CD4-positive, alpha-beta T cell treated with Interleukin-15 for 4 hours (primary cell): Measurements from ENCODE around the gene ISL1.

Source experiments
- DNase-seq: peaks from one replicate; pipeline ENCODE4 v3.0.0-alpha.2; 2020; ENCODE audit warnings: low spot score

Gene ISL1

GRCh38 chr5:51383131-51384121, at the start of gene ISL1:
TSS of gene ISL1 (plus strand) at chr5:51383448. CDS start at chr5:51383672, 224 bp downstream.
- no peak for DNase-seq

- DNase-seq: no peak
Measured at GRCh38 chr5:51336878-51337277, 46.4 kb upstream of the ISL1 start.

- no peak for DNase-seq
Measured at GRCh38 chr5:51345106-51345505, 38.1 kb upstream of the ISL1 start.

DNA sequence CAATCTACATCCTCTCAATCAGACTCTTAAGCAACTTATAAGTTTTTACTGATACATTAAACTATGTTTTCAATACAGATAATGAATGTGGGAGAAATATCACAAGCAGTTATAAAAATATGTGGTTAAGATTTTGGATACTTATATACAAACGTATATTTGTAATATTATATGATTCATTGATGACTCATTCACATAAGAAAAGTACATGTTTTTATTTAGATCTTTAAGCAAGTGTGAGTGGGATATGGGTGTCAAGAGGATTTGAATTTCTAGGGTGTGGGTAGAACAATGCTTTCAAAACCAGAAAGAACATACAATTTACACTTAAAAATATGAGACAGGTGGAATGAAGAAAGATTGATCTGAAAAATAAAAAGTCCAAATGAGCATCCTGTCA, 36.1 kb upstream of the ISL1 start:
- DNase-seq: no peak

GRCh38 chr5:51347704-51348103, 35.5 kb upstream of the ISL1 start:
- DNase-seq: no peak

GRCh38 chr5:51371052-51371451, 12.2 kb upstream of the ISL1 start:
- no peak for DNase-seq

DNA sequence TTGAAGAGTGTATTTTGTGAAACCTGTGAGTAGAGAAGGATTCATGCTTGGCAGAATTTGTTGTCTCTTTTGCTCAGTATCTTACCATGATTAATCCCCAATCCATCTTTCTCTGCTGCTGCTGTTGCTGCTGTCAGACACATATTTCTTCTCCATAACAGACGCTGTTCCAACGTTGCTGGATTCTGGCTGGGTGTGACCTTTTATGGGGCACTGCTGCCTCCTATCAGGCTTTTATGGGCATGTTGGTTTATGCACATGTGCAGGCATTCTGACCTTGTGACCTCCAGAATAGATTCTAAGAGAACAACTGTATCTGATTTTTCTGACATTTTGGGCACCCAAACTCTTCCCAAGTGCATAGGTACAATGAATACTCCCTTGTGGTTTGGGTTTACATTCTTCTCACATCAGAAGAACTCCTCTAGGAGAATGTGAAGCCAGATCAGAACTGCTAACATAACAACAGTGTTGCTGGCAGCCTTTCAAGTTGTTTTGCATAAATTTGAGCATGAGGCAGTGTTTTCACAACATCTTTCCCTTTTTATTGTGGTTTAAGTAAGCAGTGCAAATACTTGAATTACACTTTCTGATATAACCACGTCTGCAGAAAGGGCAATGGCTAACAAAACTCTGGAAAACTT, 9.2 kb upstream of the ISL1 start:
- DNase-seq: no peak

DNA sequence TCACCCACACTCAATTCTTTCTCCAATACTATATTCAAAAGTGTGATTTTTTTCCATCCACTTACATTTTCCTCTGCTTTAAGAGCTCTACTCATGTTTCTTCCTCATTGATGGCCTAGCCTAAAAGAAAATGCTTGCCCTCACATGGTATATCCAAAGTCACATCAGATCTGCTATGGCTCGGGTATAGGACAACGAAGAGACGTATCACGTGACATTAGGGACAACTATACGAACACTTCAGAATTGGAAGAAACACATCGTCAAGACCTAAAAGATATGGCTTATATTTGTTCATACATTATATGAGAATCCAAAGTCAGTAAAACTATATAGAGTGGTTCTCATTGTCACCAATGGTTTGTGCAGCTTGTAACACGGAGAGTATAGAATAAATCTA, 8.2 kb upstream of the ISL1 start:
- DNase-seq: no peak

- no peak for DNase-seq
Measured at GRCh38 chr5:51376509-51376908, 6.7 kb upstream of the ISL1 start.

DNA sequence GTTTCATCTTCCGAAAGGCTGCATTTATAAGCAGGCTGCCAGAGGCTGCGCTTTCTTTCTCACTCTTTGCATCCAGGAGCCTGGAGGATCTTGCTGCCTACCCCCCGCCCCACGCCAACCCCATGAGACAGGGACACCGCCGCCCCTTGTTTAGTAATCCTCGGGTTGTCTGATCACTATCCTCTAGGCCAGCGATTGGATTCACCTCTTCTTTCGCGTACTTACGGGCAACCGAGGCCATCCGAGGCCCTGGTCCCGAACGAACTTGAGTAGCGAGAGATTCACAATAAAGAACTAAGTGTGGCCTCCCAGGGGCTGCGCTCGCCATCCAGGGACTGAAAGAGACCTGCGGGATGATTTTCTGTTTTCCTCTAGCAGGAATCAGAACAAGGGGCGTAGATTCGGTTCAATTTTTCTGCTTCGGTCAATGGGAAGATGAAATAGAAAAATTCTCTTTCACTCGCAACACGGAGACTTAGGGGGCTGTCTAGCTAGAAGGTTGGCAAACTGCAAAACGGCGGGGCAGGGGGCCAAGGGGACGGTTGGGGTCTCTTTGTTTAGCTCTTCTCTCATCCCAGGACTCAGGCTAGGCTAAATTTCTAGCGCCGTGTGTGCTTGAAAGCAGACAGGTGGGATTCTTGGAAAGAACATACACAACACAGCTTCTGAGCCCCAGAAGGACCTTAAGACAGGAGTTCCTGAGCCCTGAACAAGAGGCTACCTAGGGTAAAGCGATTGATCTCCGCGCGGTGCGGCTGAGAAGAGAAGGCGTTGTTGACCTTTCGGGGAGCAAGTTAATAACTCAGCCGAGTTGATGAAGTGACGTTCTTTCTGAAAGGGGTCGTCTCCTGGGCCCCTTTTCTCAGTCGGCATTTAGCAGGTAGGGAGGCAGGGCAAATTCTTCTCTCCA, 5.8 kb upstream of the ISL1 start:
- no peak for DNase-seq

- no peak for DNase-seq
Measured at GRCh38 chr5:51378061-51378409, 5.2 kb upstream of the ISL1 start.

GRCh38 chr5:51378448-51379330, 4.6 kb upstream of the ISL1 start:
- no peak for DNase-seq

DNA sequence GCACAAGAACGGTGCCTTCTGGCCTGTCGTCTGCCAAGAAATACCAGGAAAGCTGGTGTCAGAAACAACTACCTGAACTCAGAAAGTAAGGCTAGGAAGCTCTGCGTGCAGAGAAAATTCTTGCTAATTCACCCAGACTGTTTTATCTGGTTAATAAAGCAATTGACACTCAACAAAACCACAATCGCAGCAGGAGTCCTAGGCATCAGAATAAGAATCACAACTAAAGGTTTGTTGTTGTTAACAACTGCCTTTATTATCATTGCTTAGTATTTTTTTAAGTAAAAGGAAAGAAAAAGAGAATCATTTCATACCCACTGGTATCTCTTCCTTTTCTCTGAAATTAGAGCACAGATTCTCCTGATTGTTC, 3.9 kb upstream of the ISL1 start:
- no peak for DNase-seq

- DNase-seq: no peak
Measured at GRCh38 chr5:51380603-51381207, 2.5 kb upstream of the ISL1 start.

DNA sequence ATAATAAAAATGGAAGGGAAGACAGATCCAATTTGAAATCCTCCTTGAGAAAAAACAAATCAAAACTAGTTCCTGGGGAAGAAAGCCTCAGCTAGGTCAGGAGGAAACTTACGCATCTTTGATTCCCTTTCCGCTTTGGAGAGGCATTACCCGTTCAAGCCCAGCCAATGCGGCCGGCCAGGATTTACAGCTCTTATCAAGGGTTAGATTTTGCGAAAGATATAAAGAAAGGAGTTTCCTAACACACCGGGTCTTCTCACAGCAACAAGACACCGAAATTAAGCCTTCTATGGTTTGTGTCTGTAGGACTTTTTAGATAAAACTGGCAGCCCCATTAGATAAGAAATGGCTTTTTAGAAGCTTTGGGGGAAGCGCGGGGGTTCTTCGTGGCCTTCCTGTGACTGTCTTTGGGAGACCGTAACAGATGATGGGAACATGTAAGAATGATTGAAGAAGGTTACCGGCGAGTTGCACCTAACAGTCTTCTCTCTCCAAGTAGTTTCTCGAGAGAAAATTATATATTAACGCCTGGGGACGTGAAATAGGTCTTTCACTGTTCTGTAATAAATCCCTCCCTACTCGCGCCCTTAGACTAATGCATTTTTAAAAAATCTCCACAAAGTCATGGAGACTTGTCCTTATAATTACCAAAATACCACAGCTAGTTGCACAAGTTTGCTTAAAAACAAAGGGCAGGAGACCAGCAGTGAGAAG, 1.3 kb upstream of the ISL1 start:
- no peak for DNase-seq

- DNase-seq: no peak
Measured at GRCh38 chr5:51382521-51383130, 622 bp upstream of the ISL1 start.

- DNase-seq: no peak
Measured at GRCh38 chr5:51384281-51384840, 1.1 kb downstream of the ISL1 start.

DNA sequence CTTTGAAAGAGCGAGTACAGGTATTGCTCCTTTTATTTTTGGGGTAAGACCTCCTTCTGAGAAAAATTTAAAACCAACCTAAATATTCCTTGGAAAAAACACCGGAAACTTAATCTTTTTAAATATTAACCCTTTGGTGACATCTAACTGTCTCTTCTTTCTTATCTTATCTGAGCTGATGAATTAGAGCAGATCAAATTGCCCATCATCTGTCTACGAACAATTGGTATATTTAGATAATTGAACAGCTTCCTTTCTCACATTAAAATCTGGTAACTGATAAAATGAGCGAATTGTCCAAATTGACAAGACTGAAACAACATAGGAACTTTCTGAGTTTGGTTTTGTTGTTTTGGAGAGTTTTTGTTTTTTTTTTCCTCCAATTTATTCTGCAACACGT, 2.0 kb downstream of the ISL1 start:
- DNase-seq: no peak
